Heart right ventricle (tissue), 16 donors: ENCODE measurements around the gene TSPOAP1. TPM values are rescaled to one million over a fixed set of nuclear protein-coding genes. Genes with fewer than 3 reads are reported as not detected.
A peak's percentile ranks its signal among the peaks of the same experiment; 100 is the strongest.

Experiments
- ATAC-seq, 8 donors: fragments of 200-7000 bp; cut with Tn5 transposase; one replicate each; pipeline ENCODE4 v1.9.1; 2020; ENCODE audit warnings: mild to moderate bottlenecking in 8 of 8, moderate library complexity in 8 of 8, moderate number of reproducible peaks in 1 of 8
- DNase-seq, 2 donors: peaks; one replicate each; pipeline ENCODE4 v3.0.0-alpha.2; 2020
- H3K27ac ChIP-seq, 10 donors: fragments of 200-600 bp; sonication (generic) in 2 of 10; one replicate each; pipeline versions ENCODE4 v1.5.0 to v1.8.0; 2020 to 2022; ENCODE audit warnings: mild to moderate bottlenecking in 3 of 10
- H3K27me3 ChIP-seq, 7 donors: fragments of 200-600 bp; one replicate each; pipeline ENCODE4 v1.8.0; 2021 to 2022; ENCODE audit warnings: mild to moderate bottlenecking in 2 of 7
- H3K36me3 ChIP-seq, 9 donors: fragments of 200-600 bp; sonication (generic) in 1 of 9; one replicate each; pipeline versions ENCODE4 v1.5.0 to v1.8.0; 2020 to 2022; ENCODE audit warnings: mild to moderate bottlenecking in 2 of 9
- H3K4me1 ChIP-seq, 9 donors: fragments of 200-600 bp; sonication (generic) in 1 of 9; one replicate each; pipeline versions ENCODE4 v1.5.0 to v1.8.0; 2020 to 2022; ENCODE audit warnings: mild to moderate bottlenecking in 4 of 9
- H3K4me3 ChIP-seq, 10 donors: fragments of 200-600 bp; sonication (generic) in 2 of 10; one replicate each; pipeline versions ENCODE4 v1.5.0 to v1.8.0; 2020 to 2022; ENCODE audit warnings: mild to moderate bottlenecking in 7 of 10, moderate library complexity in 2 of 10
- H3K9me3 ChIP-seq, 11 donors: fragments of 200-600 bp in 10 of 11; sonication (generic) in 2 of 11; one replicate each; pipeline versions ENCODE4 v1.5.0 to v1.8.0; 2013 to 2022; ENCODE audit warnings: mild to moderate bottlenecking in 2 of 11, control low read depth in 1 of 11, moderate library complexity in 1 of 11
- WGBS, 2 donors: extraction: QIAGEN DNeasy Blood & Tissue Kit; methylation state at CpG; one replicate each; pipeline ENCODE4 v1.1.7; 2013; ENCODE audit warnings: inconsistent platforms in 1 of 2; 5-methylcytosine and 5-hydroxymethylcytosine counted together
- intact Hi-C, 10 donors: fragments of 100-400 bp; cut with DNase I; formaldehyde crosslinking; loops; one replicate each; pipeline versions ENCODE4 v1.11.1 to v1.14.2; 2022
- polyA plus RNA-seq, 2 donors: library from polyadenylated mRNA; stranded (reverse); fragments of 200-250 nt; gene quantifications; one replicate each; pipeline ENCODE4 v1.2.3, GENCODE V29; 2013
- total RNA-seq, 10 donors: library from RNA; stranded (reverse); fragmentation: NEBNext Ultra II Directional in 3 of 10; extraction: Animal tissue kit (Norgen Biotek cat#: 25700) in 3 of 10; gene quantifications; one replicate each; pipeline versions ENCODE4 v1.2.1 to v1.2.4, GENCODE V29; 2021 to 2023
- TF ChIP-seq, protein P1 (sequence below), 9 donors: fragments of 200-600 bp; sonication (generic) in 2 of 9; IDR thresholded peaks; one replicate each; pipeline versions ENCODE4 v1.5.0 to v1.8.0; 2021 to 2022; ENCODE audit warnings: antibody characterized with exemption in 9 of 9, mild to moderate bottlenecking in 5 of 9, moderate library complexity in 1 of 9
- donor health status: Arrhythmogenic right ventricular cardiomyopathy.
- donor health status: ischemic (EF 13 %, LVEDD 7.1; RV severe dilation, severe dysfunction).
- donor health status: healthy with polysubstance abuse.
- donor health status: DM: no; HTN: yes; CAD: no.
- donor health status: DM: no; HTN: no; CAD: no.
- donor health status: ischemic (EF 25% LVEDD 6.9; RV normal size, moderate dysfunction).
- donor health status: ischemic (EF 25% LVEDD 5.7; RV mildly dilated, moderate dysfunction).
- donor health status: healthy.
- donor health status: DM: yes; HTN: yes; CAD: no.
- donor health status: Ischemic cardiomyopathy.
- donor health status: ischemic (EF 35%, LVEDD 5.7; RV mildly dilated, moderate dysfunction).
- donor health status: nonischemic (EF 11% LVEDD 7.7; RV severe dilation, severe dysfunction).
- donor health status: DM: yes; HTN: yes; CAD: no.
- donor health status: PGD.
- donor health status: ischemic (EF 29% LVEDD 5.4; RV normal size, mild dysfunction).
- donor health status: nonischemic (EF 23%, LVEDD 6.1; RV moderate dilation, normal function).

The TSPOAP1 gene
- total and polyA plus RNA-seq, 12 donors, result 1.6 to 35.6 (median 12.4) TPM

DNA sequence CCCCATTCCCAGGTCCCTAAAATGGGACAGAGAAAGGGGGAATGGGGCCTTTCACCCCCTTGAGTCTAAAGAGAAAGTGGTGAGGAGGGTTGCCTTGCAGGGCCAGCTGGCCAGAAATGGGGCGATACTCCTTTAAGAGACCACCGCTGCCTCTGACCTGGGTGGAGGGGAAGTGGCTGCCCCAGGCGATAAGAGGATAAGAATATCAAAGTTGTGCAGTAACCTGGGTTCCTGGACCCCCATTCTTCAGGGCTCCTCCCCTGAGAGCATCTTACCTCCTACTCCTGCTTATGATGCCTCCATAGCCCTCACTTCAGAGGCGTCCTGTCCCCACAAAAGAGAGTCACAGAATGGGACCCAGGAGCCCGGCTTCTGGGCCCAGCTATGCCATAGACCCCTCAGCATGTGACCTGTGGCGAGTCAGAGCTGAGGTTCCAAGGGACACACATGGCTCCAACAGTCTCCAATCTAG, 5.2 kb upstream of the TSPOAP1 start:
- no peak for ATAC-seq
- Histone ChIP-seq H3K4me1 (peaks cover 0 to 61% (median 17%) of the 10 kb centered on the region in 9 donors), H3K27ac (peak overlapping the region in 3 of 10 donors; percentile 20 to 100 (median 86)), H3K4me3 (peak overlapping the region in 1 of 10 donors; percentile 82), H3K9me3 (no peaks in the 10 kb centered on the region), H3K36me3 (peaks cover 0 to 12% (median 0%) of the 10 kb centered on the region in 9 donors), H3K27me3 (peaks cover 0 to 45% (median 16%) of the 10 kb centered on the region in 7 donors)
- TF ChIP-seq, protein P1, sequence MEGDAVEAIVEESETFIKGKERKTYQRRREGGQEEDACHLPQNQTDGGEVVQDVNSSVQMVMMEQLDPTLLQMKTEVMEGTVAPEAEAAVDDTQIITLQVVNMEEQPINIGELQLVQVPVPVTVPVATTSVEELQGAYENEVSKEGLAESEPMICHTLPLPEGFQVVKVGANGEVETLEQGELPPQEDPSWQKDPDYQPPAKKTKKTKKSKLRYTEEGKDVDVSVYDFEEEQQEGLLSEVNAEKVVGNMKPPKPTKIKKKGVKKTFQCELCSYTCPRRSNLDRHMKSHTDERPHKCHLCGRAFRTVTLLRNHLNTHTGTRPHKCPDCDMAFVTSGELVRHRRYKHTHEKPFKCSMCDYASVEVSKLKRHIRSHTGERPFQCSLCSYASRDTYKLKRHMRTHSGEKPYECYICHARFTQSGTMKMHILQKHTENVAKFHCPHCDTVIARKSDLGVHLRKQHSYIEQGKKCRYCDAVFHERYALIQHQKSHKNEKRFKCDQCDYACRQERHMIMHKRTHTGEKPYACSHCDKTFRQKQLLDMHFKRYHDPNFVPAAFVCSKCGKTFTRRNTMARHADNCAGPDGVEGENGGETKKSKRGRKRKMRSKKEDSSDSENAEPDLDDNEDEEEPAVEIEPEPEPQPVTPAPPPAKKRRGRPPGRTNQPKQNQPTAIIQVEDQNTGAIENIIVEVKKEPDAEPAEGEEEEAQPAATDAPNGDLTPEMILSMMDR (IDR thresholded peaks at IDR 0.05), result no peak
- intact Hi-C loops, result no loop called here
- WGBS, 2 donors, result 50 to 52% methylated on average over 6 of the region's 6 CpGs
- DNase-seq, result no peak

DNA sequence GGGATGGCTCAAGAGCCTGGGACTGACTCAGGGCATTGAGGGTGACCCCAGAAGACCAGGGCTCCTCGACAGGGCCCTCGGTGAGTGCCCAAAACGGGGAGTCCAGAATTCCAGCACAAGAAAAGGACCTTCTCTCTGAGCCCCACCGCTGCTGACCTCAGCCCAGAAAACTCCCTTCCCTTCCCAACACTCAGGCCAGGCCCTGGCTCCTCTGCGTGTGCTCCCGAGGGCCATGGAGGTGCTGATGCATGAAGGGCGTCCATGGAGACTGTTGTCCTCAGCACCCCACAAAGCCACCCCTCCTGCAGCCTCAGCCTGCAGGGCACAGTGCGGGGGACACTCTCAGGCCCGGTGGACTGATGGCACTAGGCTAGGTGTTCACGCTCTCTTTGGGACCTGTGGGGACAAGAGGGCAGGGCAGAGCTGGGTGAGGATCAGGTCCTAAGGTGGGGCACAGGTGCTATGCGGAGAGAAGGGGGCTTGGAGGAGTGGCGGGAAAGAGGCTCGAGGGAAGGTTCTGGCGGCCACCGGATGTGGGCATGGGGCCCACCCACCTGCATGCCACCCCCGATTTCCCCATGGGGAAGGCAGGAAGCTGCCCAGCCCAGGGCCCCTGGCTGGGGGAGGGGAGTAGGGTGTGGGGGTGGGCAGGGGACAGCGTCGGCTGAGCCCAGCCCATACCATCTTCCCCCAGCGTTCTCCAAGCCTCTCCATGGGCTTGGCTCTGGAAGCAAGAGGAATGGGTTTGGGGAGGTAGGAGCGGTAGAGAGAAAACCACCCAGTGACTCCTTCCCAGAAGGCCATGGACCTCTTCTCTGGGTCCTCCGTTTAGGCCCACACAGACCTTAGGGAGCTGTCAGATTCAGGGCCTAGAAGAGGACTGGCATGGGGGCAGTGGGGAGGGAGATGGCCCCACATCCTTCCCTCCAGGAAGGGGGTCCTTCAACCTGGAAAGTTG, 4.5 kb upstream of the TSPOAP1 start:
- intact Hi-C loops, result no loop called here
- TF ChIP-seq, protein P1 (IDR thresholded peaks at IDR 0.05), result no peak
- Histone ChIP-seq H3K27me3 (peaks cover 0 to 45% (median 23%) of the 10 kb centered on the region in 7 donors), H3K4me1 (peaks cover 0 to 55% (median 17%) of the 10 kb centered on the region in 9 donors), H3K4me3 (peak overlapping the region in 8 of 10 donors; percentile 12 to 82 (median 40)), H3K9me3 (no peaks in the 10 kb centered on the region), H3K27ac (peak overlapping the region in 6 of 10 donors; percentile 24 to 100 (median 66)), H3K36me3 (peaks cover 0 to 12% (median 0%) of the 10 kb centered on the region in 9 donors)
- DNase-seq (no peak), ATAC-seq (no peak)
- WGBS, 2 donors, result 77% methylated on average over 20 to 21 of the region's 21 CpGs

DNA sequence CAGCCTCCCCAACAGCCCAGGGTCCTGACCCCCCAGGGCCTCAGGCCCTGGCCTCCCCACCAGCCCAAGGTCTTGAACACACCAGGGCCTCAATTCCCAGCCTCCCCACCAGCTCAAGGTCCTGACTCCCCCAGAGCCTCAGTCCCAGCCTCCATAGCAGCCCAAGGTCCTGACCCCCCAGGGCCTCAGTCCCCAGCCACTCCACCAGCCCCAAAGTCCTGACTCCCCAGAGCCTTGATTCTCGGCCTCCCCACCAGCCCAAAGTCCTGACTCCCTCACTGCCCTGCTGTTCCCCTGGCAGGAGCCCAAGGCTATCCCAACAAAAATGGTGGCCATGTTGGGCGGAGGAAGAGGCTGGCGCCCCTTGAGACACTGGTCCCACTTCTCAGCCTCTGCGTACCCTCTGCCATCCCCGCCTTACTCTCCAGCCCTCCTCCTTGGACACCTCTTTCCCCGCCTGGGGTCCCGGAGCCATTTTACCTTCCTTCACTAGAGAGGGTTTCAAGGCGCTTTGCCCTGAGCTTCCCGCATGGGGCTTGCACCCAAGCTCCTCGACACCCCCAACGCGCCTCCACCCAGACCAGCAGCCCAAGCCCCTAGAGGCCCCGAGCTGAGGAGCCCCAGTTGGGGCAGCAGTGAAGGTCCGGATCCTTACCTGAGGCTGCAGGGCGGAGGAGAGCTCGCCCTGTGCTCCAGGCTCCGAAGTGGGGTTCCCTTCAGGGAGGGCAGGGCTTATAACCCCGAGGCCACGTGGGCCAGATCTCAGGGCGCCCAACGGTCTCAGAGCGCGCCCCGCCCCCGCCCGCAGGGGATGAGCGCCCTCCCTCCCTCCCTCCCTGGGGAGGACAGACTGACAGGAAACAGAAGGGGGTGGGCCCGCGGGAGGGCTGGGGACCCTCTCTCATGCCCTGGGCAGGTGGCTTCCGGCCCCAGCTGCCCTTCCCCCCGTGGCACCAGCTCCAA, 3.5 kb upstream of the TSPOAP1 start:
- H3K4me3 ChIP-seq, result peak overlapping the region in 9 of 10 donors; percentile 12 to 82 (median 37)
- H3K9me3 ChIP-seq, result no peaks in the 10 kb centered on the region
- H3K27ac ChIP-seq, result peak overlapping the region in 6 of 10 donors; percentile 61 to 100 (median 71)
- H3K27me3 ChIP-seq, result peaks cover 0 to 53% (median 32%) of the 10 kb centered on the region in 7 donors
- 75 to 88% methylated on average over 28 to 31 of the region's 31 CpGs for WGBS, 2 donors
- intact Hi-C loops, result no loop called here
- H3K4me1 ChIP-seq, result peaks cover 0 to 47% (median 12%) of the 10 kb centered on the region in 9 donors
- H3K36me3 ChIP-seq, result peaks cover 0 to 12% (median 0%) of the 10 kb centered on the region in 9 donors
- ATAC-seq, result peak; percentile 40 to 68 (median 53)
- TF ChIP-seq, protein P1 (IDR thresholded peaks at IDR 0.05), result no peak
- DNase-seq, result peak; percentile 64 to 67
